ENCODE data around the gene REL. TPM values are rescaled to one million over a fixed set of nuclear protein-coding genes. Genes with fewer than 3 reads are reported as not detected.

The REL gene
- total RNA-seq, 2 donors from 2014 or later, result 26.7 to 77.0 TPM

GRCh38 chr2:60947056-60947455 lies 65.7 kb downstream of the REL start:
- no peak for DNase-seq (ENCODE audit: low spot score)
- Mint-ChIP-seq H3K4me1 (ENCODE audit: low read depth in 2 of 2) (peaks cover 27 to 34% of the 10 kb centered on the region in 2 donors), H3K36me3 (peaks cover 5% of the 10 kb centered on the region), H3K4me3 (no peak overlapping the region), H3K27ac (peak overlapping the region in 1 of 2 donors; percentile 5), H3K9me3 (no peaks in the 10 kb centered on the region), H3K27me3 (no peaks in the 10 kb centered on the region)
- no peak for ATAC-seq

- H3K9me3 Mint-ChIP-seq, result no peaks in the 10 kb centered on the region
- peaks cover 31 to 39% of the 10 kb centered on the region in 2 donors for H3K4me1 Mint-ChIP-seq (ENCODE audit: low read depth in 2 of 2)
- DNase-seq (ENCODE audit: low spot score), result peak; percentile 26
- peaks cover 8% of the 10 kb centered on the region for H3K36me3 Mint-ChIP-seq
- H3K27ac Mint-ChIP-seq, result peak overlapping the region; percentile 66 to 83
- H3K27me3 Mint-ChIP-seq, result no peaks in the 10 kb centered on the region
- no peak overlapping the region for H3K4me3 Mint-ChIP-seq
- no peak for ATAC-seq
Observed at GRCh38 chr2:60948161-60948560, 66.8 kb downstream of the REL start.

GRCh38 chr2:60948926-60949579 lies 67.7 kb downstream of the REL start:
- ATAC-seq (peak; percentile 69 to 86), DNase-seq (ENCODE audit: low spot score) (peak; percentile 62)
- Mint-ChIP-seq H3K27ac (peak overlapping the region; percentile 66 to 83), H3K4me3 (peak overlapping the region; percentile 2), H3K4me1 (ENCODE audit: low read depth in 2 of 2) (peaks cover 39 to 48% of the 10 kb centered on the region in 2 donors), H3K27me3 (no peaks in the 10 kb centered on the region), H3K9me3 (no peaks in the 10 kb centered on the region), H3K36me3 (peaks cover 17% of the 10 kb centered on the region)

GRCh38 chr2:60954139-60954538 lies 72.8 kb downstream of the REL start:
- Mint-ChIP-seq H3K9me3 (no peaks in the 10 kb centered on the region), H3K27ac (peak overlapping the region; percentile 61 to 91), H3K27me3 (no peaks in the 10 kb centered on the region), H3K4me1 (ENCODE audit: low read depth in 2 of 2) (peaks cover 41 to 47% of the 10 kb centered on the region in 2 donors), H3K36me3 (peaks cover 21% of the 10 kb centered on the region), H3K4me3 (peak overlapping the region; percentile 56)
- DNase-seq (ENCODE audit: low spot score), result peak; percentile 86
- peak; percentile 98 for ATAC-seq

- Mint-ChIP-seq H3K27me3 (no peaks in the 10 kb centered on the region), H3K36me3 (peaks cover 16% of the 10 kb centered on the region), H3K9me3 (no peaks in the 10 kb centered on the region), H3K4me1 (ENCODE audit: low read depth in 2 of 2) (peaks cover 21 to 34% of the 10 kb centered on the region in 2 donors), H3K4me3 (no peak overlapping the region), H3K27ac (peak overlapping the region in 1 of 2 donors; percentile 51)
- DNase-seq (ENCODE audit: low spot score) (no peak), ATAC-seq (no peak)
Observed at GRCh38 chr2:60957224-60957623, 75.8 kb downstream of the REL start.

GRCh38 chr2:60957643-60958042 lies 76.3 kb downstream of the REL start:
- Mint-ChIP-seq H3K9me3 (no peaks in the 10 kb centered on the region), H3K4me3 (no peak overlapping the region), H3K27me3 (no peaks in the 10 kb centered on the region), H3K27ac (peak overlapping the region in 1 of 2 donors; percentile 59), H3K36me3 (peaks cover 16% of the 10 kb centered on the region), H3K4me1 (ENCODE audit: low read depth in 2 of 2) (peaks cover 21 to 35% of the 10 kb centered on the region in 2 donors)
- DNase-seq (ENCODE audit: low spot score) (no peak), ATAC-seq (no peak)

GRCh38 chr2:60958361-60958760 lies 77.0 kb downstream of the REL start:
- DNase-seq (ENCODE audit: low spot score) (no peak), ATAC-seq (no peak)
- H3K4me3 Mint-ChIP-seq, result no peak overlapping the region
- H3K9me3 Mint-ChIP-seq, result no peaks in the 10 kb centered on the region
- H3K27ac Mint-ChIP-seq, result peak overlapping the region in 1 of 2 donors; percentile 59
- H3K4me1 Mint-ChIP-seq (ENCODE audit: low read depth in 2 of 2), result peaks cover 14 to 35% of the 10 kb centered on the region in 2 donors
- H3K27me3 Mint-ChIP-seq, result no peaks in the 10 kb centered on the region
- H3K36me3 Mint-ChIP-seq, result peaks cover 11% of the 10 kb centered on the region

- Mint-ChIP-seq H3K36me3 (peaks cover 7% of the 10 kb centered on the region), H3K27ac (no peak overlapping the region), H3K4me3 (no peak overlapping the region), H3K4me1 (ENCODE audit: low read depth in 2 of 2) (peaks cover 9 to 32% of the 10 kb centered on the region in 2 donors), H3K9me3 (no peaks in the 10 kb centered on the region), H3K27me3 (no peaks in the 10 kb centered on the region)
- no peak for ATAC-seq
- no peak for DNase-seq (ENCODE audit: low spot score)
Observed at GRCh38 chr2:60958800-60959199, 77.4 kb downstream of the REL start.

GRCh38 chr2:60959501-60959900 lies 78.1 kb downstream of the REL start:
- no peak for DNase-seq (ENCODE audit: low spot score)
- Mint-ChIP-seq H3K4me1 (ENCODE audit: low read depth in 2 of 2) (peaks cover 10 to 33% of the 10 kb centered on the region in 2 donors), H3K27me3 (no peaks in the 10 kb centered on the region), H3K36me3 (peaks cover 9% of the 10 kb centered on the region), H3K9me3 (peaks cover 5% of the 10 kb centered on the region), H3K27ac (no peak overlapping the region), H3K4me3 (no peak overlapping the region)
- ATAC-seq, result no peak

- H3K36me3 Mint-ChIP-seq, result peaks cover 9% of the 10 kb centered on the region
- no peak overlapping the region for H3K27ac Mint-ChIP-seq
- no peaks in the 10 kb centered on the region for H3K27me3 Mint-ChIP-seq
- no peak overlapping the region for H3K4me3 Mint-ChIP-seq
- peaks cover 5% of the 10 kb centered on the region for H3K9me3 Mint-ChIP-seq
- DNase-seq (ENCODE audit: low spot score) (no peak), ATAC-seq (no peak)
- H3K4me1 Mint-ChIP-seq (ENCODE audit: low read depth in 2 of 2), result peaks cover 19 to 33% of the 10 kb centered on the region in 2 donors
Observed at GRCh38 chr2:60960706-60961105, 79.3 kb downstream of the REL start.

- DNase-seq (ENCODE audit: low spot score), result no peak
- H3K27me3 Mint-ChIP-seq, result no peaks in the 10 kb centered on the region
- ATAC-seq, result no peak
- H3K4me3 Mint-ChIP-seq, result no peak overlapping the region
- H3K36me3 Mint-ChIP-seq, result peaks cover 9% of the 10 kb centered on the region
- H3K9me3 Mint-ChIP-seq, result peaks cover 5% of the 10 kb centered on the region
- H3K4me1 Mint-ChIP-seq (ENCODE audit: low read depth in 2 of 2), result peaks cover 25 to 35% of the 10 kb centered on the region in 2 donors
- no peak overlapping the region for H3K27ac Mint-ChIP-seq
Observed at GRCh38 chr2:60961457-60961856, 80.1 kb downstream of the REL start.

- peak overlapping the region in 1 of 2 donors; percentile 93 for H3K27ac Mint-ChIP-seq
- peaks cover 9% of the 10 kb centered on the region for H3K36me3 Mint-ChIP-seq
- no peak overlapping the region for H3K4me3 Mint-ChIP-seq
- DNase-seq (ENCODE audit: low spot score) (no peak), ATAC-seq (no peak)
- H3K27me3 Mint-ChIP-seq, result no peaks in the 10 kb centered on the region
- H3K9me3 Mint-ChIP-seq, result peaks cover 5% of the 10 kb centered on the region
- H3K4me1 Mint-ChIP-seq (ENCODE audit: low read depth in 2 of 2), result peaks cover 31 to 37% of the 10 kb centered on the region in 2 donors
Observed at GRCh38 chr2:60962528-60962927, 81.2 kb downstream of the REL start.

- H3K27ac Mint-ChIP-seq, result peak overlapping the region; percentile 26 to 93
- DNase-seq (ENCODE audit: low spot score) (no peak), ATAC-seq (no peak)
- no peaks in the 10 kb centered on the region for H3K27me3 Mint-ChIP-seq
- H3K4me1 Mint-ChIP-seq (ENCODE audit: low read depth in 2 of 2), result peaks cover 29 to 31% of the 10 kb centered on the region in 2 donors
- H3K9me3 Mint-ChIP-seq, result peaks cover 5% of the 10 kb centered on the region
- no peak overlapping the region for H3K4me3 Mint-ChIP-seq
- H3K36me3 Mint-ChIP-seq, result peaks cover 9% of the 10 kb centered on the region
Observed at GRCh38 chr2:60963190-60963589, 81.8 kb downstream of the REL start.

- ATAC-seq (peak in 1 of 2 donors; percentile 62), DNase-seq (ENCODE audit: low spot score) (no peak)
- Mint-ChIP-seq H3K4me1 (ENCODE audit: low read depth in 2 of 2) (peaks cover 27% of the 10 kb centered on the region in 2 donors), H3K4me3 (peak overlapping the region; percentile 63), H3K27ac (peak overlapping the region; percentile 62 to 93), H3K27me3 (no peaks in the 10 kb centered on the region), H3K36me3 (peaks cover 5% of the 10 kb centered on the region), H3K9me3 (peaks cover 5% of the 10 kb centered on the region)
Observed at GRCh38 chr2:60964651-60965498, 83.5 kb downstream of the REL start.
